Activated CD4-positive, alpha-beta T cell treated with anti-CD3 and anti-CD28 coated beads, Interleukin-2, Interleukin-6, amounts not matched to agents 100 ng/mL and 50 ng/mL, durations not matched to agents 16 hours and 8 hours (primary cell): Measurements from ENCODE around the gene CAMTA1.

Experiments used
- DNase-seq: peaks from one replicate; pipeline ENCODE4 v3.0.0-alpha.2; 2020

Gene CAMTA1

DNA sequence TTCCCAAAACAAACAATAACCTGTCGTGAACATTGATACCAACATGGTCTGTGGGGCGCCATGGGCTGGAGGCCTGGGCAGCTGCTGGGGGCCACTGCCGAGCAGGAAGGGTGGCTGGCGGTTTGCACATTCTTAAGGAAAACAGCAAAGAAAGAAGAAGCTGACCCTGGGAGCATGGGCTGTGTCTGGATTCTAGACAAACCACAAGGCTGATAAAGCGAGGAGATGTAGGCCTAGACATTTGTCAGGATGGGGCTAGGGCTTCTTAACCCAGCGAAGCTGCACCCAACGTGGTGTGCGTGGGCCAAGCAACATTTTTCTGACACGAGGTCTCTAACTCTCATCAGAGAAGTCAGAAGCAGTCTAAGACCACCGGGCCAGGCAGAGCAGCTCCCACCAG lies 663.7 kb downstream of the CAMTA1 start:
- no peak for DNase-seq

DNA sequence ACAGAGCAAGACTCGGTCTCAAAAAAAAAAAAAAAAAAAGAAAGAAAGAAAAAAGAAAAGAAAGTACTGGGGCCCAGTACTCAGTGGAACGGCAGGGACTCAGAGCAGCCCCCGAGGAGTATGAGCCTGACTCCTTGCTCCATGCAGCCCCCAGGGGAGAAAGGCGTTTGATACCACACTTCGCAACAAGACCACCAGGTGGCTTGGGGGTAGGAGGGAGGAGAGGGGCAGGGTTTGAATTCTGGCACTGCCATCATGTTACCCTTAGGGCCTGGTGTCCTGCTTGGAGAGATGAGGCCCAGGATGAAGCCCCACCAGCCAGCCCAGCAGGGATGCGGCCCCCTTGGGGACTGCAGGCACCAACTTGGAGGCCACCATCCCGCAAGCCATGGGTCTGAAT lies 664.5 kb downstream of the CAMTA1 start:
- DNase-seq, result no peak

DNA sequence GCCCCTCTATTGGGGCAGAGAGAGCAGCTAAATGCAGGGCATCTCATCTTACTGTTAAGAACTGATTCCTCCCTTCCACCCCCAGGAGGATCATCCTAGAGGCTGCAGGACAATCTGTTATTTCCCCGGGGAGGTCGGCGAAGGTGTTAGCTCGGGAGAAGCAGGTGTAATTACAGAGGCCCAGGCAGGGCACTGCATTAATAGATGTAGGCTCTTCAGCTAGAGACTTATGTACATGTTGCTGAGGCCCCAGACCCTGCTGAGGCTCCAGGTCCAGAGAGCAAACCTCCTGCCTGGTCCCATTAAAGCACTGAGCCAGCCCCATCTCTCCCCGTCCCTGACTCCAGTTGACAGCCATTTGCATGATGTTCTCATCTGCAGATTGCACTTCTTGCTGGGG lies 665.6 kb downstream of the CAMTA1 start:
- no peak for DNase-seq

DNA sequence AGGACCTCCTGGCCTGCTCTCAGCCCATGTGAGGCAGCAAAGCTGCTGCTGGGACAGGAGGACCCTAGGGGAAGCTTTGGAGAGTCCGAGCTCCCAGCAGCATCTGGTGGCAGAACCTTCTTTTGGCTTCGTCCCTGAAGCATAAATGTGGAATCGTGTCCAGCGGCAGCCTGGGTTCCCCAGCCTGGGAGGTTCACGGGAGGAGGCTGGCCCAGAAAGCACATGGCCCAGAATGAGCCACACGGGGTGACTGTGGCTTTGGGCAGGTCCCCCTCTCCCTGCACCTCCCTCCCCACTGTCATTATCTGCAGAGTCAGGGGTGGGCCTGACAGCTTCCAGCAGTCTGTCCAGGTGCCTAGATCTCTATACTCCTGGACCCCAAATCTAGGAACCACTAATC lies 667.8 kb downstream of the CAMTA1 start:
- no peak for DNase-seq

DNA sequence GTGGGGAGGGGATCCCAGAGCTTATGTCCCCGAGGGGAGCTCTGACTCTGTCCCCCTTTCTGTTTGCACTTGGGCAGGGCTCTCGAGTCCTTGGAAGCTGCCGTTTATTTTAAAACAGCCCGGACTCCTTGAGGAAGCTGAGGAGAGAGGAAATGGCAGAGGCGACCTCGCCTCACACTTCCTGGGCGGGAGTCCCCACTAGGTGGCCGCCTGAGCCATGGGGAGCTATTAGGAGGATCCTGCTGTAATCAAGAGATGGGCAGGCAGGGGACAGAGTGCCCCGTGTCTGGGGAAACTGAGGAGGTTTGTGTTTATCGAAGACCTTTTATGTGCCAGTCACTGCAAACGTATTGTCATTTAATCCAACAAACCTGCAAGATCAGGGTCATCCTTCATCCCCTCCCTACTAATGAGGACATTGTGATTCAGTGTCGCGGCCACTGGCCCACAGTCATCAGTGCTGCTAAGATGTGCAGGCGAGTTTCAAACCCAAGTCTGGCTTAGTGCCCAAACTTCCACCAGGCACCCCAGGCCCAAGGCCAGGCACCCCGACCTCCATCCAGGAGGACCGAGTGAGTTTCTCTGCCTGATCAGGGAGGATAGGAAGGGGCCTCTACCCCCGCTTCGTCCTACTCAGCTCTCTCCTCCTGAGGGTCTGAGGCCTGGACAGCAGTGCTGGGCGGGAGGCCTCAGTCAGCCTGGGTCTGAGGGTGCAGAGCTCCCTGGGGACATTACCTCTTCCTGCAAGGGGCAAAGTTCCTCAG lies 669.0 kb downstream of the CAMTA1 start:
- DNase-seq, result peak; percentile 6

DNA sequence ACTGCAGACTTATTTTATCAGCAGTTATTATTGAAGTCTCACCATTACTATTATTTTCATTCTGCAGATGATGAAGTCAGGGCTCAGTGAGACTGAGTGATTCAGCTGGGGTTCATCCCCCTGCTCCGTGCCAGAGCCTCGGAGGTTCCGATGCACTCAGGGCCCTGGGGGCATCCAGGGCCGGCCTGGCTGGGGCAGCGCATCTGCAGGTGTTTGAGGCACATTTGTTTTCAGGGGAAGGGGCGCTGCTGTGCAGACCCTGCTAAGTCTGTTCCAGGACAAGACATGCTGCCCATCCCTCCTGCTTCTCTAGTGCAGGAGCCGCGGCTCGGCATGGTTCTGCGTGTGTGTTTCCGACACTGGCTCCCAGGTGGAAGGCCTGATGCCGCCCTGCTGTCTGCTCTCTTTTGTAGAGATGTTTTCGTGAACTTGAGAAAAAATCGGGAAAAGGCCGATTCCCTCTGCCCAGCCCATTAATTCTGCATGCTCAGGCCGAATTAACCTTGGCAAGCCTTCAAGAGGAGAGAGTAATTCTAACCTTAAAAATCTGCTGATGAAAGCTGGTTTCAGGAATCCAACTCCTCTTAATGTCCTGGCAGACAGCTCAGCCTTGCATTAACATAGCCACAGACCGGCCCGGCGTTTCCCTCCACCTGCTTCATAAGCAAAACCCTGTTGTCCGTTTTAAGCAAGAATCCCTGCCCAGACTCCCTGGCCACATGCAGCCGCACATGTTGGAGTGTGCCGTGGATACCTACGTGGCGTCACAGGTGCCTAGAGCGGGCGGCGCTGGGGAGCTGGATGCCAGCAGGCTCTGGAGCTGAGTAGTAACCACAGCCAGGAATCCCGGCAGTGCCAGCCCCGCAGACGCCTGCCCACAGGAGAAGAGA lies 669.9 kb downstream of the CAMTA1 start:
- no peak for DNase-seq

DNA sequence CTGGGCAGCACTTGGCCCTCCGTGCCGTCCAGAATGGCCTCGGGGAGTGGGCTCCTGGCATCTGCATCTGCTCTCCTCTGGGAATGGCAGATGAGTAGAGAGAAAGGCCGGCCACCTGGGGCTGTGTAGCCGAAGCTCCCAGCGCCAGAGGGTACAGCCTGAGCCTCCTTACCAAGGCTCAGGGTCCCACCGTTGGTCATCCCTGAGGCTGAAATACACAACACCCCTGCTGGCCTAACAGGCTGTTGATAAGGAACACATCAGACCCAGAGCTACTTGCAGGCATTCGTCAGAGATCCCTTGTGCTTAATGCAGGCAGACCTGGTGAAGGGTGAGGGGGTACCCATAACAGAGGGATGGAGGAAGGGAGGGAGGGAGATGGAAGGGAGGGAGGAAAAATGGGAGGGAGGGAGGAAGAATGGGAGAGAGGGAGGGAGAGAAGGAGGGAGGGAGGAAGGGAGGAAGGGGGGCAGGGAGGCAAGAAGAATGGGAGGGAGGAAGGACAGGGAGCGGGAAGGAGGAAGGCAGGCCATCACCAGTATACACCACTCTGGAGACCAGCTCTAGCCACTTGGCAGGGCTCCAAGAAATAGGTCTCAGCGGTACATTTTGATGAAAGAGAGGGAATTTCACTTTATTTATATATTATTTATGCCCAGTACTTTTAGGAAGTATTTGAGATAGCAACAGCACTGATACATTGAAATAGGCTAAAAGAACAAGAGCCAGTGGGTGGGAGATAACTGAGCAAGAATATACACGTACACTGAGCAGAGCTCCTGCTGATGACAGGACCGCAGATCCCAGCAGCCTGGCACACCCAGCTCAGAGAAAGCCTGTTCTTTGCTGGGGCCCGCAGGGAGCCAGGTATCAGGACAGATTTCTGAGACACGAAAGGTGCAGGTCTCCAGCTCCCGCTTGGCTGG lies 670.8 kb downstream of the CAMTA1 start:
- no peak for DNase-seq

DNA sequence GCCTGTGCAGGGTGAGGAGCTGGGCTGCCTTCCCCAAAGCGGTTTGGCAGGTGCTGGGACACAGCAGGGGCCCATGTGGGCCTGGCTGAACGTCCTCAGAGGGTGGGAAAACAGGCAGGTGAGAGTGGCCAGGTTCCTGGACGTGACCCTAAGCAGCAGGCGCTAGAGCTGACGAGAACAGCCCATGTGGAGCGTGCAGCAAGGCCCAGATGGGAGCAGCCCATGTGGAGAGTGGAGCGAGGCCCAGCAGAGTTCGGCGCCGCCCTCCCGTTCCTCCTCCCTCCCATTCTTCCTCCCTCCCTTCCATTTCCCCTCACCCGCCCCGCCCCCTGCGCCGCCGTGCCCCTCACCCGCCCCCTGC lies 671.4 kb downstream of the CAMTA1 start:
- DNase-seq, result no peak

DNA sequence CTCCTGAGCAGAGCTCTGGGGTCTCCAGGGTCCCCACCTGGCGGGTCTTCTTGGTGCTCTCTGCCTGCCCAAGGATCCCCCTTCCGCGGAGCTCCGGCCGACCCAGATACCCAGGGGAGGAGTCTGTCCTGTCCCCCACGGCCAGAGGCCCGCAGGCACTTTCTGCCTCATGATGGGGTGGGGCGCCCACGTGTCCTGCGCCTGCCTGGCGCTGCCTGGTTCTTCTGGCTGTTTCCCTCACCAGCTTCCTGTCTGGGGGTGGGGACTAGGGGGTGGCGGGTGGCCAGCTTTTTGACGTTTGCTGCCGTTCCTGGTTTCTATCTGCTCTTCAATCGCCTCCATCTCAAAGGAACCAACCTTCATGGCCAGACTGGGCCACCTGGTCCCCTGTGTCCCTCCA lies 672.6 kb downstream of the CAMTA1 start:
- DNase-seq, result no peak

DNA sequence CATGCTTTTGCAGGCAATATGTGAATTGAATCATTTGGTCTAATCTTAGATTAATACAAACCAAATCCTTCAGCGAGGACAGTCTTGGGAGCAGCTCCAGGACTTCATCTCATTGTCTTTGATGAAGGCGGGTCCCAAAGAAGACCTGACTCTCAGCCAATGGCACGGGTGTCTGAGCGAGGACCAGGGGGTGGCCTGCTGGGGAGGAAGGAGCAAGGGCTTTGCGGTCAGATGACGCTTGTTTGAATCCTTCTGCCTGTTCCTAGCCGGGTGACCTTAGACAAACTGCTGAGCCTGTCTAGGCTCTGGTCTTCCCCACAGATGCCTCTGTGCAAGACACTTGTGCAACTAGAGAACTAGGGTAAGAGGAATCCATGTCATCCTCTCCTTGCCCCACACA lies 673.7 kb downstream of the CAMTA1 start:
- no peak for DNase-seq

DNA sequence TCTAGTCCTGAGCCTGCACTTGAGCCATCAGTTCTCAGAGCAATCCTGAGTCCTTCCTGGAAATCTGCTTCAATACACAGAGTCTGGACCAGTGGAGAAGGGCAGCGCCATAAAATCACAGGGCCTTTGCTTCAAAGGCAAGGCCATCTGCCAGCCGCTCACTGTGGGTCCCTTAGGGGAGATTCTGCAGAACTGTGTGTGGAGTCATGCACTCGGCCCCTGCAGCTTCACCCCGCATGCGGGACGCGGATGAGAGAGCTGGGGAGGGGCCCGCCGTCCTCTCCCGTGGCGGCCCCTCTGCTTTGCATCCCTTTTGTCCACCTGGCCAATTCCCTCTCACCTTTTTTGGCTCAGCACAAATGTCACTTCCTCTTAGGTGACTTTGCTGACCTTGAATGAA lies 674.7 kb downstream of the CAMTA1 start:
- DNase-seq, result no peak

DNA sequence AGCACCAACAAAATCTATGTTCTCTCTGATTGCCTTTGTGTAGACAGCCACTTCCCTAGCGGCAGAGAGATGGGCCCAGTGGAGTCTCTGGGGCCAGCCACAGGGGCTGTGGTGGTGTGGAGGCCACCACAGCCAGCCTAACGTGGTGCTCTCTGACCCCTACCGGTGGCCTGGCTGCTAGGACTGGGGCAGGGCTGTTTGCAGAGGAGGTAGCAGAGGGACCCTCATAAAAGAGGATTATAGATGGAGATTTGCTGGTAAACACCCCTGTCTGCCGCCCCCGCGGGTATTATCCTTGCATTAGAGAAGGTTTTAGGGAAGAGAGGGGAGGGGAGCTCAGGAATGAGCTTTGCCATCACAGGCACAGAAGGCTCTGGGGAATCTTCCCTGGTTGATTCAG lies 675.6 kb downstream of the CAMTA1 start:
- DNase-seq, result no peak

DNA sequence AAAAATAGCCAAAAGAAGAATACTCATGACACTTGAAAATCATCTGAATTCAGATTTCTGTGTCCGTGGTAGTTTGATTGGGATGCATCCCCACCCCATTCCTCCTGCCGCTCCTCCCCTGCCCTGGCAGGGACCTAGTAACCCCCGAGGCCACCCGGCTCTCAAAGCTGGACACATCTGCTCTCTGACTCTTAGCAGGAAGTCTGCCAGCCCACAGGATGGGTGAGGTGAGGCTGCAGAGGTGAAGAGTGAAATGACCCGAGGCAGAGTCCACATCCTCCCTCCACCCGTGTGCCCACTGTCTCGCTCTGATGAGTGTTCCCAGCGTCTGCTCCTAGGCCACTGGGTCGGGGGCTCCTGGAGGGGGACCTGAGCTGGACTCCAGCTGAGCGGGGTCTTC lies 677.4 kb downstream of the CAMTA1 start:
- no peak for DNase-seq

DNA sequence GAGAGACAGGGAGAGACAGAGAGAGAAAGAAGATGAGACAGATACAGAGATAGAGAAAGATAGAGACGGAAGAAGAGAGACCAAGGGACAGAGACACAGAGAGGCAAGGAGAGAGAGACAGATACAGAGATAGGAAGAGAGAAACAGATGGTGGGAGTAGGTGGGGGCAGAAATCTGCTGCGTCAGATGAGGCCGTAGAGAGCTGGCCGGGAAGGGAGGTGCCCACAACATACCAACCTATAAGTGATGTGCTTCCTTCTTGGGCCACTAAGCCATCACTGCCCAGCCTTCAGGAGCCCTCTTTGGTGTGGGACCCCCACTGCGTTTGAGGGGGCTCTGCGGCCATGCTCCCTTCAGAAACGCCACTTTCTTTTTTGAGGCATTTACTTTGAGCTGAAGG lies 678.3 kb downstream of the CAMTA1 start:
- no peak for DNase-seq

DNA sequence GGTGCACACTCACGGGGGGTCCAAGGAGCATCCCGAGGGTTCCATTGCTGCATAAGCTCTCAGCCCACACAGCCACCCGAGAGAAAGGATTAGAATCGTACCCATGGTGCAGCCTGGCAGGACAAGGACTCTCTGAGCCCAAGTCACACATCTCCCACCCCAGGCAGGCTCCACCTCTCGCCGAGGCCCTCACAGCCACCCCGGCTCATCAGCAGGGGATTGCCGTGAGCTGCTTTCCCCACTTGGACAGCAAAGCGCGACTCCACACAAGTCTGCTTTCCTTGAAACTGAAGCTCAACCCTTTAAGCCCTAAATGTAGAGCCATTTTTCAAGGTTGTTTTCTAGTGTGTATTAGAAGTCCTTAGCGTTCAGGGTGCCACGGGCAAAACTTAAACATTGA lies 679.5 kb downstream of the CAMTA1 start:
- no peak for DNase-seq

DNA sequence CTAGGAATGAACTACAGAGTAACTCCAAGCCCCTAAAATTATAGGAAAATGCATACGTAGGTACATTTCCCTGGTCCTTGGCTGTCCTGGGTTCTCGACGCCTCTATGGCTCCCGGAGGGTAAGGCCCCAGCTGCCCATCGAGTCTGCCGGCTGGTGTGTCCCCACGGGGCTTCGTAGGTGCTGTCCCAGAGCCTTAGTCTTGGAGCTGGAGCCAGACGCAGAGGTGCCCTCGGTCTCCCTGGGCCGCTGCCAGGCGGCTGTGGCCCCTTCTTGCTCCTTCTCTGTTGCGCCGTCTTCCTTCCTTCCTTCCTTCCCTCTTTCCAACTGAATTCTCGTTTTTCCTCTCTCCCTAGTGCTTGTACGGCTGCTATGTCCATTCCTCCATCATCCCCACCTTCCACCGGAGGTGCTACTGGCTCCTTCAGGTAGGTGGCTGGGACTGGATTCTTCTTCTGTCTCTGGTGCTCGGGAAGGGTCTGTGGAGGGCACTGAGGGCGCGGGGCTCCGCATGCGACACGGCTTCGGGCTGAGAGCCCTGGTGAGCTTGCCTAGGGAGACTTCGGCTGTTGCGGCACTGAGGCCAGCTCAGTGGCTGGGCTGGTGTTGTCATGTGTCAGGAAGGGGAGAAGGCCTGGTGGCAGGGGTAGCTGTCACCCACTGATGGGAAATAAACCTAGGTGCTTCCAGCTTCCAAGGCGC lies 682.4 kb downstream of the CAMTA1 start:
- DNase-seq, result no peak

DNA sequence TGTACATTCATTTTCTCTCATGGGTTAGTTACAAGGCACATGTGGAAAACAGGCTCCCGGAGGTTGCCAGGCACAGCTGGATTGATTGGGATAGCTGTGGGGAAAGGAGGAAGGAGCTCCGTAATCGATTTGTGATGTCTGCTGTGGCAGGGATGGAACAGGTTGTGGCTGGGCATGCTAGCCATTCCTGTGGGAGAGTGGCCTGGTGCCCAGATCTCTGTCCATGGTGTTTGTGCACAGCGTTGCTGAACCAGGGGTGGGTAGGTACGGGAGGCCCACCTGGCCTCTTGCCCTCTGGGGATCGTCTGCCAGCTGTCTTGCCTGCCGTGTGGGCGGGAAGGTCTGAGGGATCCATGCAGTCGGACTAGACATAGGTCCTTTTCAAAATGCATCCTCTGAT lies 683.0 kb downstream of the CAMTA1 start:
- DNase-seq, result no peak

DNA sequence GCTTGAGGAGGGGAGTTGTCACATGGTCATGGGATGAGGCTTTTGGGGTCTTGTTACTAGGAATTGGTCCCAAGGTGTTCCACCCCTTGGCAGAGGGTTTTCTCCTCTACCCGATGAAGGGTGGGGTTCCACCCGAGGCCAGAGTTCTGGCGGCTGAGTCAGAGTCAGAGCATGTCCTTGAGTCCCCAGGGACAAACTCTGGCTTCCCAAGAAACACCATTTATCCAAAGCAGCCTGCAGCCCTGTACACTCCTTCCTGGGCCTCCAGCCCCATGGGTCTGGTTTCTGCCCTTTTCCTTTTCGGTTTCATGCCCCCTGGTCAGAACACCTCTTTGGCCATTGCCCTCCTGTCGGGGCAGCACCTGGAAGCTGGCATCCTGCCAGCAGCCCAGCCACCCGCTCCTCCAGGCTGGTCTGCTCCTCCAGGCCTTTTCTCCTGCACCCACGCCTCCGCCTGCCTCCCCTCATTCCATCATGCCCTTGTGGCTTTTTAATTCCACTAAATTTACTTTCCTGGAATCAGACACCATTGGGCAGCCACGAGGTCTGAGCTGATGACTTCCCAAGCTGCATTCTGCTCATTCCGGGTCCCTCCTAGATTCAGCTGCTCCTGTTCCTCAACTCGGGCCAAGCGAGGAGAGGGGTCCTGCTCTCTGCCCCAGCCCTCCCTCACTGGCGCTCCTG lies 684.1 kb downstream of the CAMTA1 start:
- no peak for DNase-seq

DNA sequence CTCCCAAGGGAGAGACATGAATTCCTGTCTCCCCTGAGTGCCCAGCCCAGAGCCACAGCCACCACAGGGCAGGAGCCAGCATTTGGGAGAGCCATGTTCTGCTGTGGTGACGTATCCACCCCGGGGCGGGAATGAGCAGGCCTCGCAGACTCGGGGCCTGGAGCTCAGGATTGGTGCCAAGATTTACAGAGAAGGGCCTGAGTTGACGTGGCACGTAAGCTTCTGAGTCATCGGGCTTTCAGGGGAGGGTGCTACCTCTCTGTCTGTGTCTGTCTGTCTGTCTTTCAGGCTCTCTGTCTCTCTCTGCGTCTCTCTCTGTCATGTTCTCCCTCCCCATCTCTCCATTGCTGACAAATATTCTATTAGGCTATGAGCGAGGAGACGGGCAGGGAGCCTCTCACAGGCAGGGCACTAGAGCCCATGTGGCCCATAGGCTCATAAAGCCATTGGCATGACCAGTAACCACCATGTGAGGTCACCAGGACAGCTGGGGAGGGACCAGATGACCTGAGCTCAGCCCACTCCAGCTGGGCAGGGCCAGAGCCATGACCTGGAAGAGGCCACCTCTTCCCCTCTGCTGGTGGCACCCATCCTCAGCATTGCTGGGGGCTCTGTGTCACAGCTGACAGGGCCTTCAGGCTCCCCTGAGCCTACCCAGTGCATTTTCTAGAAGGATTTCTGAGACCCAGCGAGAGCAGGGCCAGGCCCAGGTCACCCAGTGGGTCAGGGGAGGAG lies 685.8 kb downstream of the CAMTA1 start:
- peak; percentile 61 for DNase-seq

DNA sequence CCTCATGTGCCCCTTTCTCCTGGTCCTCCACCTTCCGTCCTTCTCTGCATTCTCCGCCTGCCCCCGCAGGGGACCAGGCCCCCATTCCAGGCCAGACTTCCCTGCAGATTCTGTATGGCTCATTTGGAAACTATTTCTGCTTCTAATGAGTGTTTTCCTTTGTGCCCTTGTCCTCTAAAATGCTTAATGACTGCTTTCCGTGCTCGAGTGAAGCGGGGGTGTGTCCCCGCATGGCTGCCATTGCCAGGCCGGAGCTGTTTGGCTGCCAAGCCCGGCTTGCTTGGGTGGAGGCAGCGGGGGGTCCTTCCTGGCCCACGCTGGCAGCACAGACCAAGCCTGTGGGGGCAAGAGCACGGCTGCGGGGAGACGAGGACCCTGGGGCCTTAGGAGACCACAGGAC lies 686.6 kb downstream of the CAMTA1 start:
- no peak for DNase-seq
